Measurements from ENCODE around the gene STEEP1.

Gene STEEP1

GRCh38 chrX:119565107-119565663, at the start of gene STEEP1:
STEEP1 (minus strand) TSS chrX:119565409; CDS start chrX:119565355, 54 bp downstream.
- peak within 1 kb of the TSS; percentile 91 for H3K9ac ChIP-seq (ENCODE audit: low read length)
- H3K36me3 ChIP-seq (ENCODE audit: control insufficient read depth, insufficient read depth, low read length), result peaks cover under 1% of the 10 kb centered on the region; the same call in 1 of the 2 replicates
- H3K4me1 ChIP-seq (ENCODE audit: control insufficient read depth, insufficient read depth, low read length), result no peaks in the 10 kb centered on the region
- peaks cover 5% of the 10 kb centered on the region; the same call in 1 of the 2 replicates for H3K9me3 ChIP-seq (ENCODE audit: control insufficient read depth, insufficient read depth, low read depth, low read length)
- H3K27ac ChIP-seq (ENCODE audit: low read depth, low read length), result peak within 1 kb of the TSS; percentile 29; the same call in 1 of the 2 replicates
- no peaks in the 10 kb centered on the region for H3K27me3 ChIP-seq (ENCODE audit: control insufficient read depth, insufficient read depth, low read length)
- peak within 1 kb of the TSS; percentile 95 for H3K4me3 ChIP-seq (ENCODE audit: low read depth, low read length)

DNA sequence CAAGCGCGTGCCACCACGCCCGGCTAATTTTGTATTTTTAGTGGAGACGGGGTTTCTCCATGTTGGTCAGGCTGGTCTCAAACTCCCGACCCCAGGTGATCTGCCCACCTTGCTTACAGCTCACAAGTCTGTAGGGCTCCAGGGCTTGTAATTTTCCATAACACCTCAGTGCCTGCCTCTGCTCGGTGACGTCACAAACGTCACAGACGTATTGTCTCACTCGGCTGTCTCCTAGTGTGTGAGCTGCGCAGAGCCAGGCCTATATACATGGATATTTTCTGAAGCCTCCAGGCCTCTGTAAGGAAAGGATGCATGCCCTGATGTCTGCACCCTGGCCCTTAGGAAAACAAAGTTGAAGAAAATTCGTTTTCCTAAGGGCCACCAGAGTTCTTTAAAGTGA, 49.6 kb upstream of the STEEP1 start:
- no peak overlapping the region for H3K4me3 ChIP-seq (ENCODE audit: low read depth, low read length)
- H3K4me1 ChIP-seq (ENCODE audit: control insufficient read depth, insufficient read depth, low read length), result peaks cover 25% of the 10 kb centered on the region
- H3K27me3 ChIP-seq (ENCODE audit: control insufficient read depth, insufficient read depth, low read length), result no peaks in the 10 kb centered on the region
- no peaks in the 10 kb centered on the region; the same call in 1 of the 2 replicates for H3K9me3 ChIP-seq (ENCODE audit: control insufficient read depth, insufficient read depth, low read depth, low read length)
- H3K36me3 ChIP-seq (ENCODE audit: control insufficient read depth, insufficient read depth, low read length), result no peaks in the 10 kb centered on the region
- no peak overlapping the region for H3K9ac ChIP-seq (ENCODE audit: low read length)
- H3K27ac ChIP-seq (ENCODE audit: low read depth, low read length), result no peak overlapping the region

GRCh38 chrX:119607018-119607389, 41.8 kb upstream of the STEEP1 start:
- Histone ChIP-seq H3K9me3 (ENCODE audit: control insufficient read depth, insufficient read depth, low read depth, low read length) (peaks cover 3% of the 10 kb centered on the region; the same call in 1 of the 2 replicates), H3K9ac (ENCODE audit: low read length) (no peak overlapping the region), H3K4me3 (ENCODE audit: low read depth, low read length) (peak overlapping the region; percentile 97), H3K27me3 (ENCODE audit: control insufficient read depth, insufficient read depth, low read length) (peaks cover 12% of the 10 kb centered on the region), H3K4me1 (ENCODE audit: control insufficient read depth, insufficient read depth, low read length) (peaks cover 8% of the 10 kb centered on the region; the same call in 1 of the 2 replicates), H3K27ac (ENCODE audit: low read depth, low read length) (no peak overlapping the region), H3K36me3 (ENCODE audit: control insufficient read depth, insufficient read depth, low read length) (peaks cover 3% of the 10 kb centered on the region; the same call in 1 of the 2 replicates)

GRCh38 chrX:119606280-119607017, 41.2 kb upstream of the STEEP1 start, which contains the start of gene NKRF:
NKRF (minus strand) TSS chrX:119606424.
- Histone ChIP-seq H3K4me3 (ENCODE audit: low read depth, low read length) (peak within 1 kb of the TSS; percentile 97), H3K27ac (ENCODE audit: low read depth, low read length) (peak within 1 kb of the TSS; percentile 80; the same call in 1 of the 2 replicates), H3K9ac (ENCODE audit: low read length) (peak within 1 kb of the TSS; percentile 98), H3K36me3 (ENCODE audit: control insufficient read depth, insufficient read depth, low read length) (peaks cover 3% of the 10 kb centered on the region; the same call in 1 of the 2 replicates), H3K27me3 (ENCODE audit: control insufficient read depth, insufficient read depth, low read length) (peaks cover 12% of the 10 kb centered on the region), H3K9me3 (ENCODE audit: control insufficient read depth, insufficient read depth, low read depth, low read length) (peaks cover 3% of the 10 kb centered on the region; the same call in 1 of the 2 replicates), H3K4me1 (ENCODE audit: control insufficient read depth, insufficient read depth, low read length) (peaks cover 8% of the 10 kb centered on the region; the same call in 1 of the 2 replicates)

GRCh38 chrX:119605464-119606279, 40.5 kb upstream of the STEEP1 start:
- Histone ChIP-seq H3K4me1 (ENCODE audit: control insufficient read depth, insufficient read depth, low read length) (peaks cover 8% of the 10 kb centered on the region; the same call in 1 of the 2 replicates), H3K27me3 (ENCODE audit: control insufficient read depth, insufficient read depth, low read length) (peaks cover 12% of the 10 kb centered on the region), H3K4me3 (ENCODE audit: low read depth, low read length) (peak overlapping the region; percentile 97), H3K36me3 (ENCODE audit: control insufficient read depth, insufficient read depth, low read length) (peaks cover 3% of the 10 kb centered on the region; the same call in 1 of the 2 replicates), H3K9me3 (ENCODE audit: control insufficient read depth, insufficient read depth, low read depth, low read length) (peaks cover 3% of the 10 kb centered on the region; the same call in 1 of the 2 replicates), H3K27ac (ENCODE audit: low read depth, low read length) (peak overlapping the region; percentile 80; the same call in 1 of the 2 replicates), H3K9ac (ENCODE audit: low read length) (peak overlapping the region; percentile 98)

GRCh38 chrX:119604766-119605463, 39.7 kb upstream of the STEEP1 start:
- H3K9ac ChIP-seq (ENCODE audit: low read length), result peak overlapping the region; percentile 47
- no peak overlapping the region for H3K27ac ChIP-seq (ENCODE audit: low read depth, low read length)

DNA sequence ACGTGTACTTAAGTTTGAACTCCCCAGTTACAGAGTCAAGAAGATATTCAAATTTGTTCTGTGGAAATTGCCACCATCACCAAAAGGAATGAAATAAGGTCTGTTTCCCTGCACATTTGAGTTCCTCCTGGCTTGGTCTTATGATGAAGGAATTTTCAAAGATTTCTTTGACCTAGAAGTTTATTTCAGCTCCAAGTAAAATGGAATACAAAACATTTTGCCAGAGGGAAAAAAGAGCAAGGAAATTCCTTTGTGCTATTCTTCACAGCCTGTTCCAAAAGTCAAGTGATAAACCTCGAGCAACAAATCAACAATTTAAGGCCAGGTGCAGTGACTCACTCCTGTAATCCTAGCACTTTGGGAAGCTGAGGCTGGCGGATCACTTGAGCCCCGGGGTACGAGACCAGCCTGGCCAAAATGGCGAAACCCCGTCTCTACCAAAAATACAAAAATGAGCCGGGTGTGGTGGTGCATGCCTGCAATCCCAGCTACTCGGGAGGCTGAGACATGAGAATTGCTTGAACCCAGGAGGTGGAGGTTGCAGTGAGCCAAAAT, 37.6 kb upstream of the STEEP1 start:
- H3K4me1 ChIP-seq (ENCODE audit: control insufficient read depth, insufficient read depth, low read length), result peaks cover 8% of the 10 kb centered on the region; the same call in 1 of the 2 replicates
- H3K9me3 ChIP-seq (ENCODE audit: control insufficient read depth, insufficient read depth, low read depth, low read length), result peaks cover 3% of the 10 kb centered on the region; the same call in 1 of the 2 replicates
- H3K36me3 ChIP-seq (ENCODE audit: control insufficient read depth, insufficient read depth, low read length), result peaks cover 3% of the 10 kb centered on the region
- H3K4me3 ChIP-seq (ENCODE audit: low read depth, low read length), result no peak overlapping the region
- H3K27ac ChIP-seq (ENCODE audit: low read depth, low read length), result no peak overlapping the region
- no peak overlapping the region for H3K9ac ChIP-seq (ENCODE audit: low read length)
- peaks cover 1% of the 10 kb centered on the region; the same call in 1 of the 2 replicates for H3K27me3 ChIP-seq (ENCODE audit: control insufficient read depth, insufficient read depth, low read length)

More at GRCh38 chrX:119604766-119605463, 39.7 kb upstream of the STEEP1 start:
- peak overlapping the region; percentile 97 for H3K4me3 ChIP-seq (ENCODE audit: low read depth, low read length)
- peaks cover 8% of the 10 kb centered on the region; the same call in 1 of the 2 replicates for H3K4me1 ChIP-seq (ENCODE audit: control insufficient read depth, insufficient read depth, low read length)
- peaks cover 3% of the 10 kb centered on the region for H3K36me3 ChIP-seq (ENCODE audit: control insufficient read depth, insufficient read depth, low read length)
- peaks cover 12% of the 10 kb centered on the region for H3K27me3 ChIP-seq (ENCODE audit: control insufficient read depth, insufficient read depth, low read length)
- H3K9me3 ChIP-seq (ENCODE audit: control insufficient read depth, insufficient read depth, low read depth, low read length), result peaks cover 3% of the 10 kb centered on the region; the same call in 1 of the 2 replicates

DNA sequence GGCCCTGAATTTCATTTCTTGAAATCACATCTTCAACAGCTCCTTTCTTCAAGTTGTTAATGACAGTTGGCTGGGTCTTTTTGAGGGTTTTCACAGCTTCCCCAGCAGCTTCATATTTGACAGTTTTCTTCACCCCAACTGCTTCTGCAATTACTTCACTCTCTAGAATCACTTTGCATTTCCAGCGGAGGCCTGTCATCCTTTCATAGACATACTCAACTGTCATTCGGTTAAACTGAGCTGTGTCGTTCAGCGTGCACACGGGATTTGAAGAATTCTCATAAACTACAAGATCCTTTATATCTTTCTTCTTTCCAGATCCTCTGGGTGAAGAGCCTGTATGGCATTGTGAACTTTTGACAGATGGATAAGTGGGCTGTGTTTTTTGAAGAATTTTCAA, 24.6 kb upstream of the STEEP1 start:
- H3K4me1 ChIP-seq (ENCODE audit: control insufficient read depth, insufficient read depth, low read length), result no peaks in the 10 kb centered on the region
- peaks cover 44% of the 10 kb centered on the region for H3K36me3 ChIP-seq (ENCODE audit: control insufficient read depth, insufficient read depth, low read length)
- no peaks in the 10 kb centered on the region for H3K27me3 ChIP-seq (ENCODE audit: control insufficient read depth, insufficient read depth, low read length)
- no peaks in the 10 kb centered on the region; the same call in 1 of the 2 replicates for H3K9me3 ChIP-seq (ENCODE audit: control insufficient read depth, insufficient read depth, low read depth, low read length)
- no peak overlapping the region for H3K9ac ChIP-seq (ENCODE audit: low read length)
- H3K27ac ChIP-seq (ENCODE audit: low read depth, low read length), result no peak overlapping the region
- H3K4me3 ChIP-seq (ENCODE audit: low read depth, low read length), result no peak overlapping the region

GRCh38 chrX:119583431-119584059, 18.3 kb upstream of the STEEP1 start:
- Histone ChIP-seq H3K27me3 (ENCODE audit: control insufficient read depth, insufficient read depth, low read length) (no peaks in the 10 kb centered on the region), H3K4me1 (ENCODE audit: control insufficient read depth, insufficient read depth, low read length) (no peaks in the 10 kb centered on the region), H3K36me3 (ENCODE audit: control insufficient read depth, insufficient read depth, low read length) (peaks cover 6% of the 10 kb centered on the region; the same call in 1 of the 2 replicates), H3K4me3 (ENCODE audit: low read depth, low read length) (no peak overlapping the region), H3K27ac (ENCODE audit: low read depth, low read length) (no peak overlapping the region), H3K9ac (ENCODE audit: low read length) (no peak overlapping the region), H3K9me3 (ENCODE audit: control insufficient read depth, insufficient read depth, low read depth, low read length) (no peaks in the 10 kb centered on the region)
